ENCODE measurements around the gene RALGAPA2. TPM values are rescaled to one million over a fixed set of nuclear protein-coding genes. Genes with fewer than 3 reads are reported as not detected.

Gene RALGAPA2
- total RNA-seq, 1 donor from 2014 or later, result 17.2 TPM

GRCh38 chr20:20635006-20635405 lies 77.4 kb downstream of the RALGAPA2 start:
- intact Hi-C loops (cut with micrococcal nuclease), result no loop called here

DNA sequence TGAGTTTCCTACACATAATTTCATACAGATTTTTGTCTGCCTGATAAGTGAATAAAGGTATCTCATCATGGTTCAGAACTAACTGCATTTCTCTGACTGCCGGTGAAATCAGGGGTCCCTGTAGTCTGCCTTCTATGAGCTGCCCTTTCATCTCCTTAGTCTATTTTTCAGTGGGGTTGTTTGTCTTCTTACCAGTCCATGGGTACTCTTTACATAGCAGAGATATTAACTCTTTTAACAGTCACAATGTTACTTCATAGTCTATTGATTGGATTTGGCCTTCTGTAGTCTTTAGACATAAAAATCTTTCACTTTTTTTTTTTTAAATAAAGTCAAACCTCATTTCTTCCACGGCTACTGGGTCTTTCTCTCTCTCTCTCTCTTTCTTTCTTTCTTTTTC lies 79.8 kb downstream of the RALGAPA2 start:
- intact Hi-C loops (cut with micrococcal nuclease), result no loop called here

DNA sequence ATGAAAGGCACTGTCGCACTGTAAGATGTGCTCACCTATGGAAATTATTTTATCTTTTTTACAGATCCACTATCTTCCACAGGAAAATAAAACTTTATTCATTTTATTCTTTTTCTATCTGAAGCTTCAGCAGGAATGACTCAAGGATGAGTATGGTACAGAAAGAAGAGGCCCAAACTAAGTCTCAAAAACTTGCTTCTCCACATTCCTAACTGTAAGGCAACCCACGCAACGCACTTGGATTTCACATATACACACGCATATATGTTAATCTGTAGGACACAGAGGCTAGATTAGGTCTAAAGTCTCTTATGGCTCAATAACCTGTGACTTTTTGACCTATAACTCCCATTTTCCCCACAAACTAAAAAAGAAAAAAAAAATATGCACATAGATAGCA lies 81.9 kb downstream of the RALGAPA2 start:
- intact Hi-C loops (cut with micrococcal nuclease), result no loop called here

GRCh38 chr20:20629556-20630188 lies 82.8 kb downstream of the RALGAPA2 start:
- intact Hi-C loops (cut with micrococcal nuclease), result no loop called here

DNA sequence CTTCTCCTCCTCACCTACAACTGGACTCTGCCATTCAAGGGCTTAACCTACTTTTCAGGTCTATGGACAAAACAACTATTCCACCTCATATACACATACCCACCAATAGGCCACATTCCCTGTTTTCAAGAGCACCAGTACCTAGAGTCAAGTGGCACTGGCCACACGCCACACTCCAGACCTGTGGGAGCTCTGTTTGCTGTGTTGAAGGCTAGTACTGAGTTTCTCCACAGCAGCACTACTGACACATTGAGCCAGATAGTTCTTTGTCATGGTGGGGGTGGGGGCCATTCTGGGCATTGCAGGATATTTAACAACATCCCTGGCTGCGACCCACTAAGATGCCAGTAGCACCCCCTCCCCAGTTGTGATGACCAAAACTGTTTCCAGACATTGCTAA lies 84.1 kb downstream of the RALGAPA2 start:
- intact Hi-C loops (cut with micrococcal nuclease), result no loop called here

- intact Hi-C loops (cut with micrococcal nuclease), result no loop called here
These were observed 85.0 kb downstream of the RALGAPA2 start for GRCh38 chr20:20627471-20627870.

DNA sequence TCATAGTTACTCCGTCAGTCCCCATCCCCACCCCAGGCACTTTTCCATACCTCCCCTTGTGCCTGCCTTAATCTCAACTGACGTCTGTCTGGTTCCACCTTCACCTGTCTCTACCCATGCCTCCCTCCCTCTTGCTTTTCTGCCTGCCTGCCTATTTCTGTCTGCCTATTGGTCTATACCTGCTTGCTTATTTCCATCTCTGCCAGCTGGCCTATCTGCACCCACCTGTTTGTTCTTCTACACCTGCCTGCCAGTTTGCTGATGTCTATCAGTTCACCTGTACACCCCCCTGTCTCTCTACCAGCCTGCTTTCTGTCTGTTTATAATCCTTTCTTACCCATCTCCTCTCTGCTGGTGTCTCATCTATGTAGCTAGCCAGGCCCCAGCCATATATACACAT lies 87.5 kb downstream of the RALGAPA2 start:
- intact Hi-C loops (cut with micrococcal nuclease), result no loop called here

GRCh38 chr20:20621195-20621594 lies 91.2 kb downstream of the RALGAPA2 start:
- intact Hi-C loops (cut with micrococcal nuclease), result no loop called here

GRCh38 chr20:20614391-20614790 lies 98.1 kb downstream of the RALGAPA2 start:
- intact Hi-C loops (cut with micrococcal nuclease), result no loop called here

GRCh38 chr20:20612251-20612650 lies 100.2 kb downstream of the RALGAPA2 start:
- intact Hi-C loops (cut with micrococcal nuclease), result no loop called here

GRCh38 chr20:20611167-20611566 lies 101.3 kb downstream of the RALGAPA2 start:
- intact Hi-C loops (cut with micrococcal nuclease), result no loop called here

- intact Hi-C loops (cut with micrococcal nuclease), result no loop called here
These were observed 102.9 kb downstream of the RALGAPA2 start for GRCh38 chr20:20609522-20609921.

- intact Hi-C loops (cut with micrococcal nuclease), result no loop called here
These were observed 103.8 kb downstream of the RALGAPA2 start for GRCh38 chr20:20608641-20609040.

DNA sequence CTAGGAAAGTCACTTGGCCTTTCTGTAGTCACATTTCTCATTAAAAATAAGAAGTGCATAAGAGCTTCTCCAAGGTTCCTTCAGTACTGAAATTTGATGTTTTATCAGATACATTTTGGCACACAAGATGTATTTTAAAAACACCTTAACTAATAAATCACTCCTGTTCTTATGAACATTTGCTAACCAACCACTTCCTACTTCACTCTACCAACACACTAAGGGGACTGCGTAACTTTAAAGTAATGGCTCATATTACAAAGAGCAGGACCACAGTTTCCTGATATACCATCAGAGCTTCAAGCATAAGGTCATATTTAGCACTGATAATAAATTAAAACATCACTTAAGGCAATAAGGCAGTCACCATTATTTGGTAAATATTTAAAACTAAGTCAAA lies 104.4 kb downstream of the RALGAPA2 start:
- intact Hi-C loops (cut with micrococcal nuclease), result no loop called here

GRCh38 chr20:20606881-20607280 lies 105.6 kb downstream of the RALGAPA2 start:
- intact Hi-C loops (cut with micrococcal nuclease), result no loop called here

DNA sequence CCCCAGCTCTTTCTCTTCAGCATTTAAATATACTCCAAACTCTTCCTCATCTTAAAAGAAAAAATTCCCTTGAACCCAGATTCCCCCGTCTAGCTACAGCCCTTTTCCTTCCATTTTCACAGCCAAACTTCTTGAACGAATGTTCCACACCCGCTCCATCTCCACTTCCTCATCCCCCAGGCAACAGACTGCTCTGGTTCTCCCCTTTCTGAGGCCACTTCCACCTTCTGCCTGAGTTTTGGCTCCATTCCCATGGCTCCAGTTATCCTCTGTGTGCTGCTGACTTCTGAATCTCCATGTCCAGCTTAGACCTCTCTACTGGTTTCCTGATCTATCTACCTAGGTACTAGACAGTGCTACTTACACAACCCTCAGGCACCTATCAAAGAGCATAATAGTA lies 106.4 kb downstream of the RALGAPA2 start:
- intact Hi-C loops (cut with micrococcal nuclease), result no loop called here

- intact Hi-C loops (cut with micrococcal nuclease), result no loop called here
These were observed 107.5 kb downstream of the RALGAPA2 start for GRCh38 chr20:20604907-20605306.

DNA sequence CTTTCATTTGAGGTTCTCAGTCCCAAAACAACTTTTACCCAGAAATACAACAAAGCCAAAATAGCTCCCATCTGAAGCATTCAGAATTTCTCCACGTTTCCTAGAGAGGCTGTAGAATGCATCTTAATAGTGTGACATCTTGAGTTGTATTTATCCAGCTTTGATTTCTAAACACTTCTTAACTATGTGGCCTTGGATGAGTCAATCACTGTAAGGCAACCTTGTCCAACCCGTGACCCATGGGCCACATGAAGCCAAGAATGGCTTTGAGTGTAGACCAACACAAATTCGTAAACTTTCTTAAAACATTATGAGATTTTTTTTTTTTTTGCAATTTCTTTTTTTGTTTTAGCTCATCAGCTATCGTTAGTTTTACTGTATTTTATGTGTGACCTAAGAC lies 108.1 kb downstream of the RALGAPA2 start:
- intact Hi-C loops (cut with micrococcal nuclease), result no loop called here

- intact Hi-C loops (cut with micrococcal nuclease), result no loop called here
These were observed 109.0 kb downstream of the RALGAPA2 start for GRCh38 chr20:20603339-20603990.

- intact Hi-C loops (cut with micrococcal nuclease), result loop anchor here (2.0 to 10.0 kb wide), 3 partner anchors 233 to 513 kb away; partner anchors contain the start of gene INSM1
These were observed 114.5 kb downstream of the RALGAPA2 start for GRCh38 chr20:20597966-20598365.

GRCh38 chr20:20594171-20594530 lies 118.3 kb downstream of the RALGAPA2 start:
- intact Hi-C loops (cut with micrococcal nuclease), result loop anchor here (10.0 kb wide), 2 partner anchors 229 to 409 kb away; partner anchors contain the start of gene INSM1

- intact Hi-C loops (cut with micrococcal nuclease), result loop anchor here (10.0 kb wide), 2 partner anchors 229 to 409 kb away; partner anchors contain the start of gene INSM1
These were observed 118.8 kb downstream of the RALGAPA2 start for GRCh38 chr20:20593447-20594170.
